HEK293T (cell line): ENCODE results near the gene FOXK2.

Experiments
- CTCF ChIA-PET: fragments of 350-600 bp; formaldehyde crosslinking; extraction: SDS; loops from one replicate; lab custom pipeline; 2021; ENCODE audit warnings: antibody characterized with exemption, inconsistent platforms; lab: Yijun Ruan, JAX
- POLR2A ChIA-PET: fragments of 350-600 bp; formaldehyde crosslinking; extraction: SDS; loops from one replicate; lab custom pipeline; 2020; ENCODE audit warnings: antibody characterized with exemption, inconsistent platforms; lab: Yijun Ruan, JAX
- DNase-seq: peaks from one replicate; pipeline ENCODE4 v3.0.0; 2012; ENCODE audit warnings: mixed read lengths; ENCODE audit errors: extremely low spot score
- ARNT ChIP-seq: fragments of 450-650 bp; IDR thresholded peaks from 2 replicates; pipeline ENCODE4 v1.6.1; 2017; ENCODE audit warnings: mild to moderate bottlenecking
- BHLHE40 ChIP-seq: fragments of 450-650 bp; IDR thresholded peaks from 2 replicates; pipeline ENCODE4 v1.6.1; 2016; ENCODE audit warnings: mild to moderate bottlenecking, moderate library complexity, borderline replicate concordance
- CTBP1 ChIP-seq: fragments of 450-650 bp; IDR thresholded peaks from 2 replicates; pipeline ENCODE4 v1.6.1; 2016; ENCODE audit warnings: borderline replicate concordance
- ELF4 ChIP-seq: fragments of 450-650 bp; IDR thresholded peaks from 2 replicates; pipeline ENCODE4 v1.6.1; 2017; ENCODE audit warnings: antibody characterized with exemption
- FOXA1 ChIP-seq: fragments of 450-650 bp; IDR thresholded peaks from 2 replicates; pipeline ENCODE4 v1.6.1; 2016; ENCODE audit warnings: mild to moderate bottlenecking
- FOXK2 ChIP-seq: fragments of 450-650 bp; IDR thresholded peaks from 2 replicates; pipeline ENCODE4 v1.6.1; 2016; ENCODE audit warnings: mild to moderate bottlenecking
- FOXM1 ChIP-seq: fragments of 450-650 bp; IDR thresholded peaks from 2 replicates; pipeline ENCODE4 v1.6.1; 2017; ENCODE audit warnings: mild to moderate bottlenecking, borderline replicate concordance
- HDGF ChIP-seq: fragments of 450-650 bp; IDR thresholded peaks from 2 replicates; pipeline ENCODE4 v1.6.1; 2017; ENCODE audit warnings: antibody characterized with exemption, borderline replicate concordance
- L3MBTL2 ChIP-seq: fragments of 450-650 bp; conservative IDR thresholded peaks from 2 replicates; pipeline ENCODE4 v1.6.1; 2016; ENCODE audit warnings: mild to moderate bottlenecking
- LEF1 ChIP-seq: fragments of 450-650 bp; IDR thresholded peaks from 2 replicates; pipeline ENCODE4 v1.6.1; 2017; ENCODE audit warnings: mild to moderate bottlenecking, borderline replicate concordance
- NFRKB ChIP-seq: fragments of 450-650 bp; IDR thresholded peaks from 2 replicates; pipeline ENCODE4 v1.6.1; 2016; ENCODE audit warnings: mild to moderate bottlenecking, moderate library complexity
- PKNOX1 ChIP-seq: fragments of 450-650 bp; IDR thresholded peaks from 2 replicates; pipeline ENCODE4 v1.6.1; 2016
- SP1 ChIP-seq: fragments of 450-650 bp; IDR thresholded peaks from 2 replicates; pipeline ENCODE4 v1.6.1; 2017
- SUZ12 ChIP-seq: fragments of 450-650 bp; IDR thresholded peaks from 2 replicates; pipeline ENCODE4 v1.6.1; 2016; ENCODE audit warnings: mild to moderate bottlenecking
- ZNF384 ChIP-seq: fragments of 450-650 bp; IDR thresholded peaks from 2 replicates; pipeline ENCODE4 v1.6.1; 2016

FOXK2 gene

GRCh38 chr17:82592289-82592766, 72.8 kb downstream of the FOXK2 start:
- ChIA-PET POLR2A (no interaction called here), CTCF (interaction anchor here (0.6 kb wide), 1 partner anchor 57 kb away, joined by 6 read pairs; no protein-coding TSS in a partner anchor)
- DNase-seq, result no peak
- no peak for TF ChIP-seq HDGF
- no peak for TF ChIP-seq BHLHE40
- no peak for TF ChIP-seq PKNOX1
- TF ChIP-seq FOXA1, result no peak
- TF ChIP-seq ZNF384, result no peak
- no peak for TF ChIP-seq FOXK2
- no peak for TF ChIP-seq ARNT
- TF ChIP-seq ELF4, result no peak

- ChIA-PET CTCF (no interaction called here), POLR2A (no interaction called here)
- TF ChIP-seq CTBP1, result 0 out of 2 replicates have a peak, but pooled peaks have one; percentile 34
- peak; percentile 73; the same call in 1 of the 2 replicates for TF ChIP-seq FOXM1
- TF ChIP-seq ARNT, result no peak
- DNase-seq, result no peak
Observed at GRCh38 chr17:82592767-82593589, 73.4 kb downstream of the FOXK2 start.

- DNase-seq, result no peak
- CTCF ChIA-PET, result no interaction called here
- TF ChIP-seq ARNT, result no peak
- TF ChIP-seq PKNOX1, result no peak
- TF ChIP-seq FOXA1, result no peak
- no peak for TF ChIP-seq HDGF
- no peak for TF ChIP-seq CTBP1
- TF ChIP-seq SUZ12, result no peak
- 0 out of 2 replicates have a peak, but pooled peaks have one; percentile 14 for TF ChIP-seq L3MBTL2
- POLR2A ChIA-PET, result no interaction called here
Observed at GRCh38 chr17:82593590-82594087, 74.1 kb downstream of the FOXK2 start.

GRCh38 chr17:82594571-82594970, 75.0 kb downstream of the FOXK2 start:
- no peak for DNase-seq
- ChIA-PET CTCF (no interaction called here), POLR2A (no interaction called here)
- TF ChIP-seq FOXA1, result no peak
- no peak for TF ChIP-seq ARNT
- no peak for TF ChIP-seq ELF4
- TF ChIP-seq NFRKB, result no peak
- no peak for TF ChIP-seq ZNF384
- TF ChIP-seq LEF1, result no peak
- TF ChIP-seq BHLHE40, result no peak
- no peak for TF ChIP-seq L3MBTL2
- TF ChIP-seq SP1, result no peak
- no peak for TF ChIP-seq HDGF
- no peak for TF ChIP-seq PKNOX1
- TF ChIP-seq FOXM1, result no peak
- no peak for TF ChIP-seq CTBP1

- ChIA-PET CTCF (no interaction called here), POLR2A (no interaction called here)
- DNase-seq, result no peak
- no peak for TF ChIP-seq ELF4
- no peak for TF ChIP-seq FOXM1
Observed at GRCh38 chr17:82595893-82596292, 76.4 kb downstream of the FOXK2 start.

GRCh38 chr17:82596296-82596695, 76.8 kb downstream of the FOXK2 start:
- no peak for DNase-seq
- CTCF ChIA-PET, result no interaction called here
- no peak for TF ChIP-seq L3MBTL2
- no peak for TF ChIP-seq SUZ12
- no peak for TF ChIP-seq SP1
- no peak for TF ChIP-seq CTBP1
- no peak for TF ChIP-seq NFRKB
- no peak for TF ChIP-seq FOXA1
- no peak for TF ChIP-seq ARNT
- TF ChIP-seq LEF1, result no peak
- TF ChIP-seq ZNF384, result no peak
- no peak for TF ChIP-seq HDGF

More at GRCh38 chr17:82596296-82596695, 76.8 kb downstream of the FOXK2 start:
- POLR2A ChIA-PET, result no interaction called here
